ENCODE data around the gene FANCI. TPM values are rescaled to one million over a fixed set of nuclear protein-coding genes. Genes with fewer than 3 reads are reported as not detected.
A peak's percentile ranks its signal among the peaks of the same experiment; 100 is the strongest.

The FANCI gene
- total and polyA plus RNA-seq, 2 of the 13 experiments (the other 11 are each of a cell fraction or from before 2014, with no cell fraction given) = 15.7 to 68.8 TPM

- no peak for TF ChIP-seq PATZ1 (CRISPR knock-in tag; IDR thresholded peaks at IDR 0.05)
- TF ChIP-seq HNRNPK (IDR thresholded peaks at IDR 0.05; ENCODE audit: low read depth, low read length, poor library complexity, severe bottlenecking) = peak; percentile 50
- TF ChIP-seq MATR3 (CRISPR knock-in tag; IDR thresholded peaks at IDR 0.05) = no peak
- TF ChIP-seq TP53 (CRISPR knock-in tag; conservative IDR thresholded peaks at IDR 0.05) = no peak; the same call in 1 of the 2 replicates
- peak; percentile 34; the same call in 2 of the 3 replicates for TF ChIP-seq MXI1 (IDR thresholded peaks at IDR 0.05; ENCODE audit: borderline replicate concordance, low read depth, low read length)
- TF ChIP-seq ZEB1 (IDR thresholded peaks at IDR 0.05; ENCODE audit: insufficient replicate concordance, low read depth) = peak; percentile 77
- peak; percentile 98 for TF ChIP-seq PHF5A (CRISPR knock-in tag; IDR thresholded peaks at IDR 0.05; ENCODE audit: low read depth, unreplicated experiment)
- no peak for TF ChIP-seq PLRG1 (conservative IDR thresholded peaks at IDR 0.05)
- peak; percentile 89 for TF ChIP-seq SAP130 (CRISPR knock-in tag; IDR thresholded peaks at IDR 0.05; ENCODE audit: low read depth)
- TF ChIP-seq SALL2 (CRISPR knock-in tag; IDR thresholded peaks at IDR 0.05) = no peak; the same call in 1 of the 2 replicates
- no peak for TF ChIP-seq ZNF337 (CRISPR knock-in tag; IDR thresholded peaks at IDR 0.05; ENCODE audit: borderline replicate concordance, low read depth)
- TF ChIP-seq PAXIP1 (CRISPR knock-in tag; conservative IDR thresholded peaks at IDR 0.05) = peak; percentile 41; the same call in 1 of the 2 replicates
- peak; percentile 15; the same call in 1 of the 2 replicates for TF ChIP-seq HNF4A (CRISPR knock-in tag; IDR thresholded peaks at IDR 0.05)
- peak; percentile 78 for TF ChIP-seq HOXA3 (CRISPR knock-in tag; IDR thresholded peaks at IDR 0.05)
- no peak for TF ChIP-seq ZNF382 (CRISPR knock-in tag; IDR thresholded peaks at IDR 0.05; ENCODE audit: borderline replicate concordance)
- TF ChIP-seq MAFF (IDR thresholded peaks at IDR 0.05; ENCODE audit: low read depth, low read length) = no peak
- peak; percentile 62; the same call in 1 of the 2 replicates for TF ChIP-seq ZNF639 (CRISPR knock-in tag; conservative IDR thresholded peaks at IDR 0.05)
- TF ChIP-seq REXO4 (CRISPR knock-in tag; IDR thresholded peaks at IDR 0.05; ENCODE audit: borderline replicate concordance) = no peak
Observed at GRCh38 chr15:89334510-89335297, 90.9 kb downstream of the FANCI start, which contains the start of gene POLG (continued).

Data from HepG2 (cell line).